ENCODE results near the gene ANP32B.

- TF ChIP-seq EZH2 (IDR thresholded peaks at IDR 0.05; ENCODE audit: low read length, unreplicated experiment) (no peak), CTCF (conservative IDR thresholded peaks at IDR 0.05; ENCODE audit: low read depth, low read length) (no peak), EZH2phosphoT487 (IDR thresholded peaks at IDR 0.05; ENCODE audit: borderline replicate concordance, low read length) (no peak)
Measured at GRCh38 chr9:97972753-97973152, 10.4 kb upstream of the ANP32B start.
